CD4-positive, alpha-beta T cell treated with Interleukin-4 for 4 hours (primary cell): Measurements from ENCODE around the gene PRPF8.
A peak's percentile ranks its signal among the peaks of the same experiment; 100 is the strongest.
"Not testable (repeated sequence)": the region's sequence is repeated elsewhere in the genome, so short reads cannot be mapped to it uniquely, and the experiment has no call there.

Experiments used
- DNase-seq: peaks from one replicate; pipeline ENCODE4 v3.0.0-alpha.2; 2020

The PRPF8 gene

GRCh38 chr17:1688405-1688804 is 3.7 kb upstream of the PRPF8 start:
- not testable (repeated sequence) for DNase-seq

- DNase-seq, result no peak
Measured at GRCh38 chr17:1686086-1686485, 1.4 kb upstream of the PRPF8 start.

DNA sequence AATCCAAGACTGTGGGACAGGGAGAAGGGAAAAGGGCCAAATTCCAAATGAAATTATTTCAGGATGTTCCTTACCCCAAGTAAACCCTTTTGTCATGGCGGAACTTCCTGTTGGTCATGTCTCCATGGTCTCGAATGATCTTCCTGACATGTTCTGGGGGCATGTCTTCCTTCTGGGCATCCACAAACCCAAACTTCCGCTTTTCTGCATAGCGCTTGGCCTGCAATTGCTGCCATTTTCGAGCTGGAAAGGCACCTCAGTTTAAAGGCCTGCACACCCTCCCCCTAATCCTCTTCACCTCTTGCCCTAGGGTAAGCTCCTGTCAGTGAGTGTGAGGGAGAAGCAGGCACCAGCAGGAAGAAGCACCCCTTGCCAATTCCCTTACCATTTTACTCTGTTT is 1.2 kb downstream of the PRPF8 start:
- DNase-seq, result no peak

DNA sequence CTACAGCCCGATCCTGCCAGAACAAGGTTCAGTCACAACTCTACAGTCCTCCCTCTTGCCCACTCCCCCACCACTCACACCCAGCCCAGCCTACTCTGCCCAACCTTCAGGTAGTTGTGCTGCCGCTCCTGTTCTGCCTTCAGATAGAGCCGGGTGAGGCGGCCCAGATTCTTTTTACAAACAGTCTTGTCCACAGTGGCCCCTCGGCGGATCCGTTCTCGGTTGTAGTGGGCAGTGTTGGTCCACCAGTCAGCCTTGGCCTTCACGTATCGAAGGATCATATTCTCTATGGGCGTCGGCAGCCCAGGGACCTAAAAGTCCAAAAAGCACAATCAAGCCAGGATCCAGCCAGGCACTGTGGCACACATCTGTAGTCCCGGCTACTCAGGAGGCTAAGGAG is 8.3 kb downstream of the PRPF8 start:
- no peak for DNase-seq

DNA sequence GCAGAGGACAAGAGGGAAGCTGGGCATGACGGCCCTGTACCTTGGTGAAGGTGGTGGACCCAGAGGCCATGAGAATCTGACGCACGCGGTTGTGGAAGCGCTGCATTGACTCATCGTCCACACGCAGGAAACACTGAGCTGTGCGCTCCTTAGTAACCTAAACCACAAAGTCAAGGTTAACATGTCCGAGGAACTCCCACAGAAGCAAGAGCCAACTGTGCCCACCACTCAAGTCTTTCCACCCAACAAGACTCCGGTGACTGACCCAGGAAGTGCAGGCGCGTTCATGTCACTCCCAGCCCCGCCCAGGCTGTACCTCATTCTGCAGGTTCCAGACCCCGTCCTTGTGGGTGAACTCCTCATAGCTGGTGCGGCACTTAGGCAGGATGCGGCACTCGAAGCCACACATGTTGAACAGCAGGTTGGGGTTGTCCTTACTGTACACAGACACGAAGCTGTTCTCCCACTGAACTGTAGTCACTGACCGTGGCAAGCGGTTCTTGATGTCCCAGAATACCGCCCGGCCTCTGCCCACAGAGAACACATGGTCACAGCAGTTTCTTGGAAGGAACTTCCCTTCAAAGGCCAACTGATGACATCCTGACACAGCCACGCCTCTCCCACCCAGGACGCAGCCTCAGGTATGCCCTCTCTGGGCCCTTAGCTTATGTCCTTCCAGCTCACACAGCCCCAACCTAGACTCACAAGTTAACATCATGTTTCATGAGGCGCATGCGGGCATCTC is 11.5 kb downstream of the PRPF8 start:
- DNase-seq, result peak; percentile 28

- not testable (repeated sequence) for DNase-seq
Measured at GRCh38 chr17:1663934-1664333, 20.7 kb downstream of the PRPF8 start.

DNA sequence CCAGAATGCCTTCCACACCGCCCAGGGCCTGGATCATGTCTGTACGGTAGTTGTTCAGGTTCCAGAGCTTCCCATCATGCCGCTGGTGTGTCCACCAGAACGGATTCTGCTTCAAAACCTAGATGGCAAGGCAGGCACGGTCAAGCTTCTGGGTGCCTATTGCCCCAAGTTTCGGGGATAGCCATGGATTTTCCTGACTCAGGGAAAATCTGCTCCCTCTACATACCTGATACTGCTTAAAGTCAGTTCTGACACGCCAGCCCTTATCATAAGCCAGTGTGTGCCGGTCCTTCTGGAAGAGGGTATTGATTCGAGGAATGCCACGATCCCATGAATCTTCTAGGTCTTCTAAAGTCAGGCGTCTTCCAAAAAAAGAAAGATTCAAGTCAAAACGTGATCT is 23.6 kb downstream of the PRPF8 start:
- DNase-seq, result no peak

DNA sequence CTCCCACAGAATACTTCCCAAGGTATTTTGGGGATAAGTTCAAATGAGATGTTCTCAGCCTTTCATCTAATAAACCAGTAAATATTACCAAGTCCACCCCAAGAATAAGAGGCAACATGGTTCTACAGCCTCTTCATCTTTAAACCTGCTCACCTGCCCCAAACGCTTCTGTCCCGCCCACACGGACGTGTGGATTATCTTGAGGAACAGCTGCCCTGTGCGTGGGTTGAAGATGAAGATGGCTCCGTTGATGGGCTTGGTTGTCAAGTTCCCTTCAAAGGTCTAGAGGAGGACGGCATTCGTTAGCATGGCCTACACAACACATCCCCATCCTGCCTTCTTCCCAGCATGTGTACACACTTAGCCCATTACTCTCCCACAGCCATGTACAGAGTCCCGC is 26.6 kb downstream of the PRPF8 start:
- DNase-seq, result no peak

GRCh38 chr17:1653735-1654134 is 30.9 kb downstream of the PRPF8 start:
- DNase-seq, result no peak

DNA sequence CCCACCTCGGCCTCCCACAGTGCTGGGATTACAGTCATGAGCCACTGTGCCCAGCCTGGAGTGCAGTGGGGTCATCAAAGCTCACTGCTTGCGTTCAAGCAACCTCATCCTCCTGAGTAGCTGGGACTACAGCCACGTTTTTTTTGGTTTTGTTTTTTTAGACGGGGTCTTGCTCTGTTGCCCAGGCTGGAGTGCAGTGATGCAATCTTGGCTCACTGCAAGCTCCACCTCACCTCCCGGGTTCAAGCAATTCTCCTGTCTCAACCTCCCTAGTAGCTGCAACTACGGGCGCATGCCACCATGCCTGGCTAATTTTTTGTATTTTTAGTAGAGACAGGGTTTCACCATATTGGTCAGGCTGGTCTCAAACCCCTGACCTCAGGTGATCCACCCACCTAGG is 31.9 kb downstream of the PRPF8 start:
- not testable (repeated sequence) for DNase-seq

- DNase-seq, result no peak
Measured at GRCh38 chr17:1651559-1651844, 33.2 kb downstream of the PRPF8 start.

- DNase-seq, result no peak
Measured at GRCh38 chr17:1650731-1651558, 33.7 kb downstream of the PRPF8 start.

GRCh38 chr17:1649844-1650501 is 34.7 kb downstream of the PRPF8 start, which contains the start of gene RILP:
TSS of gene RILP (minus strand) at chr17:1649866. CDS start at chr17:1649804, 62 bp downstream.
- DNase-seq, result no peak

GRCh38 chr17:1648963-1649843 is 35.5 kb downstream of the PRPF8 start:
- DNase-seq, result peak; percentile 92

DNA sequence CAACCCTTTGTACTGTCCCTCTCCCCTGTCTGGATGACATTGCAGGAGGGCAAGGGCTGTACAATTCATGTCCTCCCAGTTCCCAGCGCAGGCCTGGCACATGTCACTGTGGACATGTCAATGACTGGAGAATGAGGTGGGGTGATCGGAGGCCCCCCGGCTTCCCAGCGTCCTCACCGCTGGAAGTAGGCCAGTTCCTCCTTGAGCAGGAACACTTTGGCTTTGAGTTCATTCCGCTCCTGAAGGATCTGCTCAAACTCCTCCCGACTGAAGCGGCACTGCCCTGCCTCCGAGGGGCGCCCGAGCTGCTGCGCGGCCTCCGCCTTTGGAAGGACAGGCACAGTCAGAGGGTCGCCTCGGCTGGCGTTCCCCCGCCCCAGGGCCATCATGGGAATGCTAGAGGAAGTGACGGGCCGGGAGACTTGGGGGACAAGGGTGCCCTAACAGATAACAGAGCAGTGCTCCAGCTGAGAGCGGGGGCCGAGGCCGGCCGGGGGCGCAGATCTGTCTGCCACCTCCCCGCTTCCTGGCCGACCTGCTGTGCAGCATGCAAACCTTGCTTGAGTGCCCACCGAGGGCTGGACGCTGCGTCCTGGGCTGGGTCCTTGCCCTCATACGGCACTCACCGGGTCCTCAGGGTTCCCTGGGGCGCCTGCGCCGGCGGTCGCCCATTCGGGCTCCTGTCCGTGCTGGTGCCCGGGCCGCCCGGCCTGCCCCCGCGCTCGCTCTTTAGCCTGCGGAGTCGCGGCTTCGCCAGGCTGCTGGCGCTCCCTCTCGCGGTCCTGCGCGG is 36.3 kb downstream of the PRPF8 start:
- DNase-seq, result no peak

DNA sequence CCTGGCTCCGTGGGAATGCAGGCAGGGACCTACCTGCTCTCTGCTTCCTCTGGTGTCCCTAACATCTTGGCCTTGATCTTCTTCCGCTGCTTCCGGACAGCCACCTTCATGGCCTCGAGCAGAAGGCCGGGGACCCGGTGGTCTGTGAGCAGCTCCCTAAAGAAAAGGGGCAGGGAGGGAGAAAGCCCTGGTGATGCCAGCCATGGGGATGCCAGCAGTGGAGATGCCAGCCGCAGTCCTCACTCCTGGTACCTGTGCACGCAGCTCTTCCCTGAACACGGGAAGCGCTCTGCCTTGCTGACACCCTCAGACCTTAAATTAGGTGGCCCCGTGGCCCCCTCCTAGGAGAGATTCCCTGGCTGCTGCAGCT is 36.9 kb downstream of the PRPF8 start:
- DNase-seq, result no peak

GRCh38 chr17:1646199-1646875 is 38.3 kb downstream of the PRPF8 start:
- no peak for DNase-seq

- DNase-seq, result no peak
Measured at GRCh38 chr17:1645207-1646171, 39.2 kb downstream of the PRPF8 start, which contains the start of gene SCARF1. TSS of gene SCARF1 (minus strand) at chr17:1645732. CDS start at chr17:1645697, 35 bp downstream.

- DNase-seq, result peak; percentile 45
Measured at GRCh38 chr17:1644493-1645206, 40.0 kb downstream of the PRPF8 start.
